ENCODE measurements around the gene ASB16. TPM values are rescaled to one million over a fixed set of nuclear protein-coding genes. Genes with fewer than 3 reads are reported as not detected.
"Not testable (repeated sequence)": the region's sequence is repeated elsewhere in the genome, so short reads cannot be mapped to it uniquely, and the experiment has no call there.

The ASB16 gene
- total RNA-seq, 1 donor from 2014 or later = not detected

- DNase-seq = no peak
- POLR2A ChIA-PET = interaction anchor here (0.7 kb wide), 1 partner anchor 66 kb away, joined by 3 read pairs; no protein-coding TSS in a partner anchor
- Mint-ChIP-seq H3K27ac (peak overlapping the region; percentile 35), H3K9me3 (no peaks in the 10 kb centered on the region), H3K27me3 (no peaks in the 10 kb centered on the region), H3K4me1 (peaks cover 6% of the 10 kb centered on the region), H3K4me3 (no peak overlapping the region), H3K36me3 (ENCODE audit: low read depth) (no peaks in the 10 kb centered on the region)
- intact Hi-C loops (cut with micrococcal nuclease) = no loop called here
- CTCF ChIA-PET = interaction anchor here (1.3 kb wide), 1 partner anchor 9 kb away, joined by 4 read pairs; the partner anchor contains the start of gene HDAC5
- no peak for TF ChIP-seq CTCF (IDR thresholded peaks at IDR 0.05)
- no peak for ATAC-seq (ENCODE audit: low read depth)
These were observed 38.2 kb upstream of the ASB16 start for GRCh38 chr17:44132275-44132821.

GRCh38 chr17:44133918-44134476 lies 36.5 kb upstream of the ASB16 start:
- no peak overlapping the region for H3K4me3 Mint-ChIP-seq
- H3K27me3 Mint-ChIP-seq = peaks cover 8% of the 10 kb centered on the region
- H3K27ac Mint-ChIP-seq = no peak overlapping the region
- H3K4me1 Mint-ChIP-seq = peaks cover 11% of the 10 kb centered on the region
- no peak for DNase-seq
- CTCF ChIA-PET = no interaction called here
- TF ChIP-seq CTCF (IDR thresholded peaks at IDR 0.05) = no peak
- H3K36me3 Mint-ChIP-seq (ENCODE audit: low read depth) = no peaks in the 10 kb centered on the region
- no peak for ATAC-seq (ENCODE audit: low read depth)
- POLR2A ChIA-PET = no interaction called here
- intact Hi-C loops (cut with micrococcal nuclease) = no loop called here
- no peaks in the 10 kb centered on the region for H3K9me3 Mint-ChIP-seq

GRCh38 chr17:44134752-44135568 lies 35.5 kb upstream of the ASB16 start:
- DNase-seq = no peak
- no peak for TF ChIP-seq CTCF (IDR thresholded peaks at IDR 0.05)
- no peak overlapping the region for H3K27ac Mint-ChIP-seq
- H3K4me1 Mint-ChIP-seq = peaks cover 11% of the 10 kb centered on the region
- ChIA-PET CTCF (no interaction called here), POLR2A (interaction anchor here (0.7 kb wide), 2 partner anchors 19 to 216 kb away, joined by 3 to 6 read pairs; no protein-coding TSS in a partner anchor)
- no peaks in the 10 kb centered on the region for H3K36me3 Mint-ChIP-seq (ENCODE audit: low read depth)
- no peaks in the 10 kb centered on the region for H3K9me3 Mint-ChIP-seq
- H3K27me3 Mint-ChIP-seq = peaks cover 8% of the 10 kb centered on the region
- no peak overlapping the region for H3K4me3 Mint-ChIP-seq
- no peak for ATAC-seq (ENCODE audit: low read depth)
- intact Hi-C loops (cut with micrococcal nuclease) = no loop called here

GRCh38 chr17:44137891-44138709 lies 32.4 kb upstream of the ASB16 start:
- POLR2A ChIA-PET = interaction anchor here (1.1 kb wide), 2 partner anchors 15 kb away, joined by 3 to 4 read pairs; partner anchors contain the start of gene HDAC5
- Mint-ChIP-seq H3K27me3 (peaks cover 8% of the 10 kb centered on the region), H3K4me3 (no peak overlapping the region)

GRCh38 chr17:44143921-44144320 lies 26.6 kb upstream of the ASB16 start:
- H3K36me3 Mint-ChIP-seq (ENCODE audit: low read depth); H3K27ac Mint-ChIP-seq; H3K4me3 Mint-ChIP-seq; DNase-seq; CTCF ChIA-PET; H3K27me3 Mint-ChIP-seq; intact Hi-C loops (cut with micrococcal nuclease); ATAC-seq (ENCODE audit: low read depth); H3K9me3 Mint-ChIP-seq: not testable (repeated sequence)
- H3K4me1 Mint-ChIP-seq = peaks cover 10% of the 10 kb centered on the region
- POLR2A ChIA-PET = interaction anchor here (0.6 kb wide), 2 partner anchors 24 to 204 kb away, joined by 3 to 6 read pairs; no protein-coding TSS in a partner anchor

More at GRCh38 chr17:44137891-44138709, 32.4 kb upstream of the ASB16 start:
- CTCF ChIA-PET = no interaction called here
- no peaks in the 10 kb centered on the region for H3K36me3 Mint-ChIP-seq (ENCODE audit: low read depth)
- no peak for DNase-seq
- intact Hi-C loops (cut with micrococcal nuclease) = no loop called here
- H3K27ac Mint-ChIP-seq = peak overlapping the region; percentile 30
- H3K4me1 Mint-ChIP-seq = peaks cover 15% of the 10 kb centered on the region
- no peak for TF ChIP-seq CTCF (IDR thresholded peaks at IDR 0.05)
- no peak for ATAC-seq (ENCODE audit: low read depth)
- no peaks in the 10 kb centered on the region for H3K9me3 Mint-ChIP-seq

Measured in activated B cell treated with CpG ODN at 0.5 μM for 24 hours (primary cell).